LNCaP clone FGC (cell line): ENCODE results near the gene PPP1R9B.
A peak's percentile ranks its signal among the peaks of the same experiment; 100 is the strongest.

ENCODE experiments used
- DNase-seq: peaks from one replicate; pipeline ENCODE4 v3.0.0-alpha.2; 2011; ENCODE audit warnings: low read depth
- H3K4me3 ChIP-seq: 2 replicates; pipeline ENCODE4 v1.5.1; 2011; ENCODE audit warnings: mild to moderate bottlenecking, low read depth, low read length, control low read depth
- CTCF ChIP-seq: IDR thresholded peaks from 2 replicates; pipeline ENCODE4 v1.5.1; 2012; ENCODE audit warnings: mild to moderate bottlenecking; ENCODE audit not compliant: control insufficient read depth, insufficient read depth; ENCODE audit errors: extremely low read depth

Gene PPP1R9B

DNA sequence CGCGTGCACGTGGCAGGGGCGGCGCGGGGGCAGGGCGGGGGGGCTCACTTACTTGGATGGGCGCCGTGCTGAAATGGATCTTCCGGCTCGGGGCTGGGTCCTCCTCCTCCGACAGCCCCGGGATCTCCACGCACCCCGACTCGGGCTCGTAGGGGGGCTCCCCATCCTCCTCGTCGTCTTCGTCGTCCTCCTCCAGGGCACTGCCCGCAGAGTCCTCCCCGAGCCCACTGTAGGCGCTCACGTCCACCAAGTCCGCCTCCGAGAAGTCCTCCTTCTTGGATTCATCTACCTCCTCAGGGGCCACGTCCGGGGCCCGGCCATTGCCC lies 1.4 kb downstream of the PPP1R9B start:
- H3K4me3 ChIP-seq = peak overlapping the region; percentile 82
- TF ChIP-seq CTCF = no peak
- no peak for DNase-seq

- TF ChIP-seq CTCF = no peak; the same call in 1 of the 2 replicates
- DNase-seq = no peak
- peak overlapping the region; percentile 82 for H3K4me3 ChIP-seq
These were observed 2.0 kb downstream of the PPP1R9B start for GRCh38 chr17:50148226-50149090.

DNA sequence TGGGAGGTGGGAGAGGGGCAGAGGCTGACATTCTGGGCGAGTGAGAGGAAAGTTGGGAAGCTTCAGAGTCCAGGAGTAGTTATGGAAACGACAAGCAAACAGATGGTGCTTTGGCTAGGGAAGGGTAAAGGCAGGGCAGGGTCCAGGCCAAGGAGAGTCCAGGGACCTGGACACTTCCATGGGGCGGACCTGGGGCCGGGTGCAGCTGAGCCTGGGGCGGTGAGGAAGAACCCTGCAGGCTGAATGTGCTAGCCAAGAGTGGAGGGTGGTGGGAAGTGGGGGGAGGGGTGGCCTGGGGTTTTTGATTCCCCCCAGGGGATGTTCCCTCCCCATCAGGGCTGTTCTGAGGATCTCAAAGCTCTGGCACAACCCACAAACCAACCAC lies 2.6 kb downstream of the PPP1R9B start:
- peak overlapping the region; percentile 82 for H3K4me3 ChIP-seq
- TF ChIP-seq CTCF = no peak
- DNase-seq = no peak

DNA sequence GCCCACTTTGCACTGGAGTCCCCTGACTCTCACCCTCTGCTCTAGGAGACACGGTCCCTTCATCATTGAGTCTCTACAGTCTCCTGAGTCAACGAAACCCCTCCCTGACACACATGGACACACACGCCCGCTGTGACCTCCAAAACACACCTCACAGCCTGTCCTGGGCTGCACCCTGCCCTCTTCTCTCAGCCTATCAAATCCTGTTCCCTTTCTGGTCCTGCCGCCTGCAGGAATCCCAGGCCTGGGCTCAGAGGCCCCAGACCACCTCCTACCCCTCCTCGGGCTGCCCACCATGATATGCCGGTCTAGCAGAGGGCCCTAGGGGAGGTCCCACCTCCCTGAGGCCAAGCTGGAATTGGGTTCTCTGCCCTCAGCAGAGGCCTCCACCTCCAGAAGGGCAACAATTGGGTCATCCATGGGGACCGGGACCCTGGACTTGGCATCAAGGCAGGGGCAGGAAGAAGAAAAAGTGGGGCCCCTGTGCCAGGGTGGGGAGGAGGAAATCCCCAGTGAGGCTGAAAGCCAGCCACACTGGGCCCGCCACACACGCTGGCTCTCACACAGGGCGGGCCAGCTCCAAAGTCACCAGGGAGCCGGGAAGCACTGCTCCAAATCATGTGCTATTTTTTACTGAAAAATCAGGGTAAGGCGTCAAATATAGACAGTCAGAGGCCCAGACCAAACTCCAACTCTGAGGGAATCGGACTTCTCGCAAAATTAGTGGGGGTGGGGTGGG lies 3.4 kb downstream of the PPP1R9B start:
- no peak overlapping the region for H3K4me3 ChIP-seq
- no peak for TF ChIP-seq CTCF
- DNase-seq = no peak

DNA sequence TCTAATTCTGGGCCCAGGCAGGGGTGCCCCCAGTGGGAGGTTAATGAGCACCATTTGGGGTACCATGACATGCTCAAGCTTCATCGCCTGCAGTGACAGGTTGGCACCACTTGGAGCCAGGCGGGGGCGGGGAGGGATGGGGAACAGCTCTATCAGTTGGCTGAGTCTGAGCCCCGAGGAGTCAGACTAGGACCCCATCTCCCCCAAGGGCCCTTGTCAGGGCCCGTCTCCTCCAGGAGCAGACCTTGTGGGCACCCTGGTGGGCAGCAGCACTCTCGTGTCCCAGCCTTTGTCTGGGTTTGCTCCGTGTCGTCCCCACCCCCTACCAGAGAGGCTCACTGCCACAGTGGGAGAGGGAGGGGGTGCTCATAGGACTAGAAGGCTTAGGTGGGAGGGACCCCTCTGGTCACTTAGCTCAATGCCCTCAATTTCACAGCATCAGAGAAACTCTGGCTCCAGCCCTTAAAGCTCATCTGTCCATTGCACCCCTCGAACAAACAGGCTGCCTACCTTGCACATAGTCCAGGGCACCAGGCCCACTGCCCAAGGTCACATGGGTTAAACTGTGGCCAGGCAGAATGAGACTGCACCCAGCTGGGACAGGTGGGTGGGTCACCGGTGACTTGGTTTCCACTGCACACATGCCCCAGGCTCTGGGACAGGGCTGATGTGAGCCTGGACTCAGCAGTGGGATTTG lies 4.1 kb downstream of the PPP1R9B start:
- no peak overlapping the region for H3K4me3 ChIP-seq
- no peak for TF ChIP-seq CTCF
- DNase-seq = no peak

- H3K4me3 ChIP-seq = no peak overlapping the region
- no peak for TF ChIP-seq CTCF
- no peak for DNase-seq
These were observed 4.8 kb downstream of the PPP1R9B start for GRCh38 chr17:50145532-50146229.
